Astrocyte of the spinal cord (primary cell): ENCODE results near the gene PAPLN.
A peak's percentile ranks its signal among the peaks of the same experiment; 100 is the strongest.

Experiments
- DNase-seq: peaks from one replicate; pipeline ENCODE4 v3.0.0; 2011; ENCODE audit warnings: low read depth, low spot score
- H3K4me3 ChIP-seq: 2 replicates; pipeline ENCODE4 v1.5.1; 2011; ENCODE audit warnings: low read depth, mild to moderate bottlenecking, low read length, moderate library complexity
- CTCF ChIP-seq: IDR thresholded peaks from 2 replicates; pipeline ENCODE4 v1.5.1; 2012; ENCODE audit warnings: low read depth, mild to moderate bottlenecking, low read length, inconsistent platforms
- in situ Hi-C: cut with HindIII; loops from 2 replicates; pipeline ENCODE4 v1.10.0; 2017; ENCODE audit warnings: low sequenced_read_pairs

The PAPLN gene

GRCh38 chr14:73203527-73203926 is 33.8 kb upstream of the PAPLN start:
- DNase-seq = no peak
- in situ Hi-C loops = no loop called here
- no peak overlapping the region for H3K4me3 ChIP-seq
- TF ChIP-seq CTCF = no peak

- H3K4me3 ChIP-seq = no peak overlapping the region
- in situ Hi-C loops = no loop called here
- DNase-seq = no peak
- TF ChIP-seq CTCF = no peak
Observed at GRCh38 chr14:73207615-73208014, 29.7 kb upstream of the PAPLN start.

- TF ChIP-seq CTCF = no peak
- DNase-seq = no peak
- H3K4me3 ChIP-seq = no peak overlapping the region
- in situ Hi-C loops = no loop called here
Observed at GRCh38 chr14:73208390-73208789, 28.9 kb upstream of the PAPLN start.

- H3K4me3 ChIP-seq = no peak overlapping the region
- DNase-seq = no peak
- TF ChIP-seq CTCF = no peak
- in situ Hi-C loops = no loop called here
Observed at GRCh38 chr14:73208846-73209245, 28.5 kb upstream of the PAPLN start.

GRCh38 chr14:73209953-73210352 is 27.4 kb upstream of the PAPLN start:
- in situ Hi-C loops = no loop called here
- no peak overlapping the region for H3K4me3 ChIP-seq
- peak; percentile 63 for DNase-seq
- TF ChIP-seq CTCF = no peak

GRCh38 chr14:73211251-73212040 is 25.9 kb upstream of the PAPLN start:
- no peak overlapping the region for H3K4me3 ChIP-seq
- in situ Hi-C loops = no loop called here
- DNase-seq = no peak
- no peak for TF ChIP-seq CTCF

- no peak overlapping the region for H3K4me3 ChIP-seq
- DNase-seq = no peak
- in situ Hi-C loops = no loop called here
- TF ChIP-seq CTCF = no peak
Observed at GRCh38 chr14:73216030-73216429, 21.3 kb upstream of the PAPLN start.
